Fibroblast of mammary gland (primary cell): Measurements from ENCODE around the gene FKTN.
A peak's percentile ranks its signal among the peaks of the same experiment; 100 is the strongest.
"Not testable (repeated sequence)": the region's sequence is repeated elsewhere in the genome, so short reads cannot be mapped to it uniquely, and the experiment has no call there.

ENCODE experiments used
- DNase-seq: peaks from one replicate; pipeline ENCODE4 v3.0.0-alpha.2; 2010; ENCODE audit warnings: low read depth
- H3K4me3 ChIP-seq: 2 replicates; pipeline ENCODE4 v1.5.1; 2011; ENCODE audit warnings: low read depth, mild to moderate bottlenecking, low read length, moderate library complexity; ENCODE audit not compliant: control insufficient read depth
- TF ChIP-seq, protein P1 (sequence below): conservative IDR thresholded peaks from 2 replicates; pipeline ENCODE4 v1.5.1; 2011; ENCODE audit warnings: low read depth, low read length, inconsistent platforms; ENCODE audit not compliant: control insufficient read depth, insufficient read depth

FKTN gene

GRCh38 chr9:105531530-105531929, 26.4 kb upstream of the FKTN start:
- DNase-seq: no peak
- TF ChIP-seq, protein P1, sequence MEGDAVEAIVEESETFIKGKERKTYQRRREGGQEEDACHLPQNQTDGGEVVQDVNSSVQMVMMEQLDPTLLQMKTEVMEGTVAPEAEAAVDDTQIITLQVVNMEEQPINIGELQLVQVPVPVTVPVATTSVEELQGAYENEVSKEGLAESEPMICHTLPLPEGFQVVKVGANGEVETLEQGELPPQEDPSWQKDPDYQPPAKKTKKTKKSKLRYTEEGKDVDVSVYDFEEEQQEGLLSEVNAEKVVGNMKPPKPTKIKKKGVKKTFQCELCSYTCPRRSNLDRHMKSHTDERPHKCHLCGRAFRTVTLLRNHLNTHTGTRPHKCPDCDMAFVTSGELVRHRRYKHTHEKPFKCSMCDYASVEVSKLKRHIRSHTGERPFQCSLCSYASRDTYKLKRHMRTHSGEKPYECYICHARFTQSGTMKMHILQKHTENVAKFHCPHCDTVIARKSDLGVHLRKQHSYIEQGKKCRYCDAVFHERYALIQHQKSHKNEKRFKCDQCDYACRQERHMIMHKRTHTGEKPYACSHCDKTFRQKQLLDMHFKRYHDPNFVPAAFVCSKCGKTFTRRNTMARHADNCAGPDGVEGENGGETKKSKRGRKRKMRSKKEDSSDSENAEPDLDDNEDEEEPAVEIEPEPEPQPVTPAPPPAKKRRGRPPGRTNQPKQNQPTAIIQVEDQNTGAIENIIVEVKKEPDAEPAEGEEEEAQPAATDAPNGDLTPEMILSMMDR: no peak
- H3K4me3 ChIP-seq: no peak overlapping the region

GRCh38 chr9:105535920-105536668, 21.8 kb upstream of the FKTN start:
- no peak for DNase-seq
- TF ChIP-seq, protein P1: no peak

DNA sequence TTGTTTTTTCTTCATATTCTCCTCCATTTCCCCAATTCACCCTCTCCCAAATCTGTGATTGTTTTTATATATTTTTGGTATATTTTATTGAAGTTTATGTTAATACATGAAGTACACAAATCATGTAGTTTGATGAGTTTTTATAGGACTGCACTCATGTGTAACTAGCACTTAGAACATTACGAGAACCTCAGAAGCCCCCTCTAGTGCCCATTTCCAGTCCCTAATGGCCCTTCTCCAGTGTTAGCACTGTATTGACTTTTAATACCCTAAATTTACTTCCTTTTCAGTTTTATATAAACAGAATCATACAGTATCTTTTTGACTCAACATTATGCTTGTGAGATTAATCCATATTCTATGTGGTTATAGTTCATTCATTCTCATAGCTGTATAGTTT, 18.5 kb upstream of the FKTN start:
- TF ChIP-seq, protein P1: peak; percentile 15
- H3K4me3 ChIP-seq: no peak overlapping the region
- peak; percentile 25 for DNase-seq

More at GRCh38 chr9:105535920-105536668, 21.8 kb upstream of the FKTN start:
- H3K4me3 ChIP-seq: no peak overlapping the region

DNA sequence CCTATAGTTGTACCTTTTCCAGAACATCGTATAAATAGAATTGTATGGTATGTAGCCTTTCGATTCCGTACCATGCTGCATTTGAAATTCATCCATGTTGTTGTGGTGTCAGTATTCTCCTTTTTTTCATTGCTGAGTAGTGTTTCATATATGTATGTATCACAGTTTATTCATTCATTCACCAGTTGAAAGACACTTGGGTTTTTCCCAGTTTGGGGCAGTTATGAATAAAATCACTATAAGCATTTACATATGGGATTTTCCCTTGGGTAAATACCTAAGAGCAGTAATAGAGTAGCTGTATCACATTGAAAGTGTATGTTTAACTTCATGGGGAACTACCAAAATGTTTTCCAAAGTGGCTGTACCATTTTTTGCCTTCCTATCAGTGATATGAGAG, 16.1 kb upstream of the FKTN start:
- H3K4me3 ChIP-seq: no peak overlapping the region
- TF ChIP-seq, protein P1: no peak
- DNase-seq: no peak

DNA sequence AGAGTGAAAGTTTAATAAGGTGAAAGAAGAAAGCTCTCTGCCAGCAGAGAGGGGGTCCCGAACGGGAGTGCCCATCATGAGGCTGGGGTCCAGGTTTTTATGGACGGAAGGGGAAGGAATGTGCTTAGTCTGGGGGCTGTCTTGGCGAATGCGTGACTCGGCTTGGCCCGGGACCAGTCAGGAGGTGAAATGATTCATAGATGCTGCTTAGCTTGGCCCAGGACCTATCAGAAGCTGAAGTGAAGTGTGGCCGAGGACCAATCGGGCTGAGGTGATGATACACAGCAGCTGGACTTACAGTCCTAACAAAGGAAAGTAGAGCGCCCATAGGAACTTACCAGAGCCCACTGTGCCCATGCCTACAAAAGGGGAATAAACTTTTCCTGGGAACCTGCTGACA, 3.9 kb upstream of the FKTN start:
- peak; percentile 57 for DNase-seq
- TF ChIP-seq, protein P1: no peak
- no peak overlapping the region for H3K4me3 ChIP-seq

- no peak overlapping the region for H3K4me3 ChIP-seq
- no peak for DNase-seq
- TF ChIP-seq, protein P1: no peak
Observed at GRCh38 chr9:105572455-105572854, 14.5 kb downstream of the FKTN start.

DNA sequence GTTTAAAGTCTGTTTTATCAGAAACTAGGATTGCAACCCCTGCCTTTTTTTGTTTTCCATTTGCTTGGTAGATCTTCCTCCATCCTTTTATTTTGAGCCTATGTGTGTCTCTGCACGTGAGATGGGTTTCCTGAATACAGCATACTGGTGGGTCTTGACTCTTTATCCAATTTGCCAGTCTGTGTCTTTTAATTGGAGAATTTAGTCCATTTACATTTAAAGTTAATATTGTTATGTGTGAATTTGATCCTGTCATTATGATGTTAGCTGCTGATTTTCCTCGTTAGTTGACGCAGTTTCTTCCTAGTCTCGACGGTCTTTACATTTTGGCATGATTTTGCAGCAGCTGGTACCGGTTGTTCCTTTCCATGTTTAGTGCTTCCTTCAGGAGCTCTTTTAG, 22.0 kb downstream of the FKTN start:
- H3K4me3 ChIP-seq, DNase-seq: not testable (repeated sequence)

DNA sequence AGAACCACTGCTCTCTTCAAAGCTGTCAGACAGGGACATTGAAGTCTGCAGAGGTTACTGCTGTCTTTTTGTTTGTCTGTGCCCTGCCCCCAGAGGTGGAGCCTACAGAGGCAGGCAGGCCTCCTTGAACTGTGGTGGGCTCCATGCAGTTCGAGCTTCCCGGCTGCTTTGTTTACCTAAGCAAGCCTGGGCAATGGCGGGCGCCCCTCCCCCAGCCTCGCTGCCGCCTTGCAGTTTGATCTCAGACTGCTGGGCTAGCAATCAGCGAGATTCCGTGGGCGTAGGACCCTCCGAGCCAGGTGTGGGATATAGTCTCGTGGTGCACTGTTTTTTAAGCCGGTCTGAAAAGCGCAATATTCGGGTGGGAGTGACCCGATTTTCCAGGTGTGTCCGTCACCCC, 23.6 kb downstream of the FKTN start:
- not testable (repeated sequence) for DNase-seq, H3K4me3 ChIP-seq
